IgD-negative memory B cell (primary cell): ENCODE results near the gene TSBP1. TPM values are rescaled to one million over a fixed set of nuclear protein-coding genes. Genes with fewer than 3 reads are reported as not detected.
"Not testable (repeated sequence)": the region's sequence is repeated elsewhere in the genome, so short reads cannot be mapped to it uniquely, and the experiment has no call there.

Experiments
- H3K27ac Mint-ChIP-seq, 3 donors: one replicate each; pipeline ENCODE4 v1.8.0; 2020 to 2022; ENCODE audit warnings: mild to moderate bottlenecking in 3 of 3, mixed read lengths in 3 of 3, moderate library complexity in 1 of 3
- H3K27me3 Mint-ChIP-seq: one replicate; pipeline ENCODE4 v1.8.0; 2021; ENCODE audit warnings: mixed read lengths
- H3K36me3 Mint-ChIP-seq: one replicate; pipeline ENCODE4 v1.8.0; 2020; ENCODE audit warnings: mild to moderate bottlenecking, mixed read lengths
- H3K4me1 Mint-ChIP-seq, 3 donors: one replicate each; pipeline ENCODE4 v1.8.0; 2020 to 2022; ENCODE audit warnings: mixed read lengths in 3 of 3, mild to moderate bottlenecking in 1 of 3
- H3K4me3 Mint-ChIP-seq, 4 donors: one replicate each; pipeline ENCODE4 v1.8.0; 2020 to 2022; ENCODE audit warnings: mild to moderate bottlenecking in 4 of 4, mixed read lengths in 4 of 4, moderate library complexity in 3 of 4
- H3K9me3 Mint-ChIP-seq, 3 donors: one replicate each; pipeline ENCODE4 v1.8.0; 2020 to 2021; ENCODE audit warnings: mixed read lengths in 3 of 3, mild to moderate bottlenecking in 1 of 3
- polyA plus RNA-seq: library from polyadenylated mRNA; unstranded; fragments of 300-500 nt; fragmentation: Illumina TruSeq; gene quantifications from one replicate; pipeline ENCODE4 v1.2.3, GENCODE V29; 2021

Gene TSBP1
- polyA plus RNA-seq, 1 donor from 2014 or later = 0.13 TPM

DNA sequence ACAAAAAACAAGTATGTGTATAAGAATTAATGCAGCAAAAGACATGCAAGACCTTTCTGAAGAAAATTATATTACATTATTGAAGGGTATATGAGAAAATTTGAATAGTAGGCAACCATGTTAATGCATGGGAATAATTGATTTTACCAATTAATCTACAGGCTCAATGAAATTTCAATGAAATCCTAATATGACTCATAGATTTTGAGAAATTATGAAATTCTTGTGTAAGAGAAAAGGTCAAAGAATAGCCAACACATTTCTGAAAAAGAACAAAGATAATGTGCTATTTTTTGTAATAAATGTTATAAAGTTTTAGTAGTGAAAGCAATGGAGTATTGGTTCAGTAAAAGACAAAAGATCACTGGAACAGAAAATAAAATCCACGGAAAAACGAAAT lies 18.4 kb downstream of the TSBP1 start:
- Mint-ChIP-seq H3K9me3 (no peaks in the 10 kb centered on the region), H3K4me1 (peaks cover 0 to 10% (median 5%) of the 10 kb centered on the region in 3 donors), H3K4me3 (no peak overlapping the region), H3K27ac (no peak overlapping the region), H3K36me3 (peaks cover 6% of the 10 kb centered on the region), H3K27me3 (no peaks in the 10 kb centered on the region)

DNA sequence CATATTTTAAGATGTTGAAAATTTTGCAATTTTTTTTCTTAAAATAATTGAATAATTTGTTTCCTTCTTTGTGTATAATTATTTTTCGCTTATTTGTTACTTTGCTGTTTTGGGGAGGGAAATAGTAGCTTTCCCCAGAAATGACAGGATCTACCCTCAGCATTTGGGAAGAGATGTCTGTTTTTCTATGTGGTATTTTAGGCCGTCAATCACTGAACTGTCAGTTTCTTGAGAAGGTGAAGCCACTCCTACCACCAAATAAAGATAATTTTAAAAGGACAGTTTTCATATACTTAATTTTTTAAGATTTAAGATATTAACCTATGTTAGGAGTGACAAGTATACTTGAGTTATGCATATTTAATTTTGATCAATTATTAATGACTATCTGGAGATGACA lies 31.5 kb downstream of the TSBP1 start:
- no peaks in the 10 kb centered on the region for H3K27me3 Mint-ChIP-seq
- H3K27ac Mint-ChIP-seq = no peak overlapping the region
- H3K9me3 Mint-ChIP-seq = peaks cover 0 to 1% (median 0%) of the 10 kb centered on the region in 3 donors
- H3K4me3 Mint-ChIP-seq = no peak overlapping the region
- H3K4me1 Mint-ChIP-seq = peaks cover 26 to 43% (median 34%) of the 10 kb centered on the region in 3 donors
- H3K36me3 Mint-ChIP-seq = peaks cover 5% of the 10 kb centered on the region

DNA sequence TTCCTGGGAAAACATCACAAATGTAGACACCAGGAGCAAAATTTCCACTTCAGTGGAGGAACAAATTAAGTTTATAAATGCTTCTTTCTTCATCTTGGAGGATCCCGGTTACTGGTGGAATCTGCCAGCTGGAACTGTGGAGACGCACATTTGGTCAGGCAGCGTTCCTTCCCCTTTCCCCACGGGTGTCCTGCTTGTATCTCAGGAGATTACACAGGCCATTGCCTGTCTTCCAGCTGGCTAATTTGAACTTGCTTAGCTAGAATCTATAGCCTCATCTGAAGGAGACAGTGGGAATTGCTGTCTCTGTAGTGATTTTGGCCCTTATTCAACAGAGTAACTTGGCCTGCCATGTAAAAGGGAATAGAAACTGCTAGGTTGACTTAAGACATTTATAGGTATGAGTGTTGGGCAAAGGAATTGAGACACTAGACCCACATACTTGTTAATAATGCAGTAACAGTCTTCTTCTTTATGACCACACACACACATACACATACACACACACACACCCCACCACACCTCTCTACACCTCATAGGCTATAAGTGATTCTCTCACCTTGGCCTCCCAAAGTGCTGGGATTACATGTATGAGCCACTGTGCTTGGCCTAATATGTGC lies 34.4 kb downstream of the TSBP1 start:
- H3K4me1 Mint-ChIP-seq = peaks cover 27 to 29% (median 28%) of the 10 kb centered on the region in 3 donors
- H3K27me3 Mint-ChIP-seq = no peaks in the 10 kb centered on the region
- peaks cover 1% of the 10 kb centered on the region for H3K36me3 Mint-ChIP-seq
- H3K4me3 Mint-ChIP-seq = no peak overlapping the region
- no peak overlapping the region for H3K27ac Mint-ChIP-seq
- H3K9me3 Mint-ChIP-seq = peaks cover 0 to 1% (median 0%) of the 10 kb centered on the region in 3 donors

DNA sequence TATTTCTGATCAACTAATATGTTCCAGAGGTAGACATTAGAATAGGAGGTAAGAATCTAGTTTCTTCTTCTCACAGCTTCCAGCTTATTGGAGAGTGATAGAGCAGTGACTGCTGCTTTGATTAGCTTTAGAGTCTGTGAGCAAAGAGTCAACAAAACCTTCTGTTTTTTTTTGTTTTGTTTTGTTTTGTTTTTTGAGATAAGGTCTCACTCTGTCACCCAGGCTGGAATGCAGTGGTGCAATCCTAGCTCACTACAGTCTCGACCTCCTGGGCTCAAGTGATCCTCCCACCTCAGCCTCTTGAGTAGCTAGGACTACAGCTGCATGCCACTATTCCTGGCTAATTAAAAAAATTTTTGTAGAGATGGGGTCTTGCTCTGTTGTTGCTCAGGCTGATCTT lies 39.3 kb downstream of the TSBP1 start:
- H3K36me3 Mint-ChIP-seq = peaks cover 1% of the 10 kb centered on the region
- H3K9me3 Mint-ChIP-seq = peaks cover 0 to 1% (median 0%) of the 10 kb centered on the region in 3 donors
- H3K27me3 Mint-ChIP-seq = no peaks in the 10 kb centered on the region
- H3K27ac Mint-ChIP-seq = no peak overlapping the region
- peaks cover 21 to 29% (median 29%) of the 10 kb centered on the region in 3 donors for H3K4me1 Mint-ChIP-seq
- H3K4me3 Mint-ChIP-seq = no peak overlapping the region

DNA sequence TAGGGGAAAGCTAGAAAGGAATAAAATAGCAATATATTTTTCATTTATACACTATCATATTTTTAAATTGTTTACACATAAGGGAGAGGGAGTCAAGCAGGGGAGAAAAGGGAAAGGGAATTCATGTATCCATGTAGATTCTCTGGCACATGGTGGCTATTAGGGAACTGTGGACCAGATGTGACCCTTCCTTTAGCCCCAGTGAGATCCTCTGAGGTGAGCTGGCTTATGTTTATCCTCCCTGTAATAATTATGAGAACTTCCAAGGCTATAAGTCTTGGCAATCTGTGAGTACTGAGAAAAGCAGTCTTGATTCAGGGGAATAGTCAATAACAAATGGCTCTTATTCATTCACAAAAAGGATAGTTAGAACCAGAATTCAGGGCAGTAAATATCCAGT lies 42.6 kb downstream of the TSBP1 start:
- Mint-ChIP-seq H3K4me1 (peaks cover 27 to 31% (median 30%) of the 10 kb centered on the region in 3 donors), H3K27me3 (no peaks in the 10 kb centered on the region), H3K9me3 (peaks cover 0 to under 1% (median 0%) of the 10 kb centered on the region in 3 donors), H3K4me3 (no peak overlapping the region), H3K36me3 (peaks cover 7% of the 10 kb centered on the region), H3K27ac (no peak overlapping the region)

DNA sequence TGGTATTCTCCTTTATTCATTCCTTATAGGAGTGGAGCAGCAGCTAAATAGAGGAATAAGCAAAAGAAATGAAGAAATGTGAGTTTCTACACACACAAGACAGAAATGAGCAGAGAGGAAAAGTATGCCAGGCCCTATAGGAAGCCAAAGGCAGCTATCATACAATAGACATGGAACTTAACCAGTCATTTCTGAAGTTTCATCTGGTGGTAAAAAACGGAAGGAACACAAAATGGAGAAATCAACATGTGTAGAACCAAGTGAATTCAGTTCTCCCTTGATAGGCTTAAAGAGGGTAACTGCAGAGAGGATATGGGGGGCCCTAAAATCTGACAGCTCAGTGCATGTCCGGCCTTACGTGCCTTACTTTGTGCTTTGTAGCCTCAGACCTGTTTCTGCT lies 44.6 kb downstream of the TSBP1 start:
- H3K27me3 Mint-ChIP-seq = no peaks in the 10 kb centered on the region
- no peaks in the 10 kb centered on the region for H3K9me3 Mint-ChIP-seq
- peaks cover 6% of the 10 kb centered on the region for H3K36me3 Mint-ChIP-seq
- H3K4me1 Mint-ChIP-seq = peaks cover 20 to 28% (median 24%) of the 10 kb centered on the region in 3 donors
- peak overlapping the region in 1 of 3 donors; percentile 49 for H3K27ac Mint-ChIP-seq
- H3K4me3 Mint-ChIP-seq = peak overlapping the region in 2 of 4 donors; percentile 12 to 35

DNA sequence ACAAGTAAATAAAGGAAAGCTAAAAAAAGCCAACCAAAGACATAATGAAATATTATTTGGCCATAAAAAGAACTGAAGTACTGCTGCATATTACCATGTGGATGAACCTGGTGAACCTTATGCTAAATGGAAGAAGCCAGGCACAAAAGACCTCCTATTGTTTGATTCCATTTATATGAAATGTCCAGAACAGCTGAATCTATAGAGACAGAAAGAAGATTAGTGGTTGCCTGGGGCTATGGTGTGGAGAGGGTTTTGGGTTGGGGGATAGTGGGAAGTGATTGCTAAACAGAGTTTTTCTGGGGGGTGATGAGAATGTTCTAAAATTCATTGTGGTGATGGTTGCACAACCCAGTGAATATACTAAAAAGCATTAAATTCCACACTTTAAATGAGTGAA lies 53.2 kb downstream of the TSBP1 start:
- no peak overlapping the region for H3K4me3 Mint-ChIP-seq
- no peaks in the 10 kb centered on the region for H3K36me3 Mint-ChIP-seq
- no peaks in the 10 kb centered on the region for H3K27me3 Mint-ChIP-seq
- H3K9me3 Mint-ChIP-seq = no peaks in the 10 kb centered on the region
- no peak overlapping the region for H3K27ac Mint-ChIP-seq
- H3K4me1 Mint-ChIP-seq = peaks cover 0 to 1% (median 0%) of the 10 kb centered on the region in 3 donors

DNA sequence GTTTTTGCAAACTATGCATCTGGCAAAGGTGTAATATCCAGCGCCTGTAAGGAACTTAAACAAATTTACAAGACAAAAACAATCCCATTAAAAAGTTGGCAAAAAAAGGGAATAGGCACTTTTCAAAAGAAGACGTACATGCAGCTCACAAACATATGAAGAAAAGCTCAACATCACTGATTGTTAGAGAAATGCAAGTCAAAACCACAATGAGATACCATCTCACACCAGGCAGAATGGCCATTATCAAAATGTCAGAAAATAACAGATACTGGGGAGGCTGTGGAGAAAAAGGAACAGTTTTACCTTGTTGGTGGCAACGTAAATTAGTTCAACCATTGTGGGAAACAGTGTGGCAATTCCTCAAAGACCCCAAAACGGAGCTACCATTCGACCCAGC lies 54.2 kb downstream of the TSBP1 start:
- H3K27me3 Mint-ChIP-seq = no peaks in the 10 kb centered on the region
- peaks cover 0 to 4% (median 1%) of the 10 kb centered on the region in 3 donors for H3K4me1 Mint-ChIP-seq
- no peaks in the 10 kb centered on the region for H3K36me3 Mint-ChIP-seq
- no peak overlapping the region for H3K4me3 Mint-ChIP-seq
- no peak overlapping the region for H3K27ac Mint-ChIP-seq
- H3K9me3 Mint-ChIP-seq = no peaks in the 10 kb centered on the region

DNA sequence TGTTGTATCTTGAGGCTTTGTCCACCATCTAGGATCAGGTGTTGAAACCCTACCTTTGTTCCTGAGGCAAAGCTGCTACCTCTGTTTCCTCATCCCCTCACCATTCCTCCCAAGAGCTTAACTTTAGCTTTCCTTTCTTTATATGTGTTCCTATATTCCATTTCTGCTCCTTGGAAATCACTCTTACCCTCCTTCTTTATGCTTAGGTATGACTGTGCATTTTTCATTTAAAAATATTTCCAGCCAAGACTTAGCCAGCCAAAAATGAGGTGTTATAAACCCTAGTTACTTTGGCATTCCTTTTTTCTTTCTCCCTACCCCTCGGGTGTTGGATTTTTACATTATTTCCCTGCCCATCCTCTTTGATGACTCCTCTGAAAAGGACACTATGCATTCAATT lies 57.7 kb downstream of the TSBP1 start:
- no peaks in the 10 kb centered on the region for H3K27me3 Mint-ChIP-seq
- no peak overlapping the region for H3K27ac Mint-ChIP-seq
- H3K4me1 Mint-ChIP-seq = peaks cover 0 to 9% (median 3%) of the 10 kb centered on the region in 3 donors
- no peaks in the 10 kb centered on the region for H3K9me3 Mint-ChIP-seq
- peaks cover 9% of the 10 kb centered on the region for H3K36me3 Mint-ChIP-seq
- H3K4me3 Mint-ChIP-seq = no peak overlapping the region

DNA sequence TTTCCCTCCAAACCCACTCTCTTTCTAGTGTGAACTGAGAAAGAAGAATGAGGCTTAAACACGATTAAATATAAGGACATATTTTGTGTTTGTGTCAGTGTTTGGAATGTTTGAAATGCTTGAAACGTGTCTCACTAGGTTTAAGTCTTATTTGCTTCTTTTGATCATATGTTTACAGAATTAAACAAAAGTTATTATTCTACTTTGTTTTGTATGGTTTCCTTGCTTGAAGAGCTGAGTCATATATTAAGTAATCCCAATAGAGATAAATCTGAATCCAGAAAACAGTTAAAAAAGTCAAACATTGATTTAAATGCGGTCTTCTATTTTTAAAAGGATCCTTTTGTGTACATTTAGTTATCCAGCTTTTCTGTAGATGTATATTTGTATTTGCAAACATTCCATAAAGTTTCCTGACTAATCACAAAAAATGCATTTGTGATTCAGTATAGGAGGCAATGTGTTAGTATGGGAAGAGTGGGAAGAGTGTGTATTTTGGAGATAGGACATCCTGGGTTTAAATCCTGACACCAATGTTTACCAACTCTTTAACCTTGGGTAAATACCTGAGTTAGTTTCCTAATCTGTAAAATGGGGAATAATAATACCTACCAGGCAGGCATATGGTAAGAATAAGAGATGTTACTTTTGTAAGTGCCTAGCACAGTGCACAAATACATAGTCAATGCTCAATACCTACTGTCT lies 72.9 kb downstream of the TSBP1 start:
- H3K36me3 Mint-ChIP-seq = peaks cover 8% of the 10 kb centered on the region
- no peak overlapping the region for H3K4me3 Mint-ChIP-seq
- H3K27me3 Mint-ChIP-seq = peaks cover 2% of the 10 kb centered on the region
- H3K9me3 Mint-ChIP-seq = no peaks in the 10 kb centered on the region
- peaks cover under 1 to 5% (median 4%) of the 10 kb centered on the region in 3 donors for H3K4me1 Mint-ChIP-seq
- H3K27ac Mint-ChIP-seq = no peak overlapping the region

DNA sequence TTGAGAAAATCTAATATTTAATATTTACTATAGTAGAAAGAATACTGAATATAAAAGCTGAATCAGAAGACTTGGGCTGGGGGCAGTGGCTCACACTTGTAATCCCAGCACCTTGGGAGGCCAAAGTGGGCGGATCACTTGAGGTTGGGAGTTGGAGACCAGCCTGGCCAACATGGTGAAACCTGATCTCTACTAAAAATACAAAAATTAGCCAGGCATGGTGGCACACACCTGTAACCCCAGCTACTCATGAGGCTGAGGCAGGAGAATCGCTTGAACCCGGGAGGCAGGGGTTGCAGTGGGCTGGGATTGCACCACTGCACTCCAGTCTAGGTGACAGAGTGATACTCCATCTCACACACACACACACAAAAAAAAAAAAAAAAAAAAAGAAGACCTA lies 76.7 kb downstream of the TSBP1 start:
- H3K27ac Mint-ChIP-seq, H3K36me3 Mint-ChIP-seq, H3K27me3 Mint-ChIP-seq, H3K4me3 Mint-ChIP-seq, H3K9me3 Mint-ChIP-seq: not testable (repeated sequence)
- peaks cover 18 to 19% (median 18%) of the 10 kb centered on the region in 3 donors for H3K4me1 Mint-ChIP-seq

DNA sequence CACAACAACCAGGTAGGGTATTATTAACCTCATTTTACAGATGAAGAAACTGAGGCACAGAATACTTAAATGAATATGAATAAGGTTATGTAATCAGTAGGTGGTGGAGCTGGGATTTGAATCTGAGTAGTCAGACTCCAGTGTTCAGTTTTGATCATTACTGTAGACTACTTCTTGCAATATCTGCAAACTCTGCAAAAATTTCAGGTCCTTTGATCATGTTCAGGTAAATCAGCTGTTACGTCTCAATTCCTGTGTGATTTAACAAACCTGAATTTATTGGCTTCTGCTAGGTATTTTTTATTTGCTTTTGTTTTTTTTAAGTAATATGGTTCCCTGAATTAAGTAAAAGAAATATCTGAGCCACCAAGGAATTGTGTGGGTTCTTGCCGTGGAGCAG lies 77.1 kb downstream of the TSBP1 start:
- H3K4me1 Mint-ChIP-seq = peaks cover 18 to 19% (median 18%) of the 10 kb centered on the region in 3 donors
- H3K4me3 Mint-ChIP-seq = no peak overlapping the region
- H3K9me3 Mint-ChIP-seq = no peaks in the 10 kb centered on the region
- H3K36me3 Mint-ChIP-seq = peaks cover 3% of the 10 kb centered on the region
- no peak overlapping the region for H3K27ac Mint-ChIP-seq
- H3K27me3 Mint-ChIP-seq = peaks cover 2% of the 10 kb centered on the region

DNA sequence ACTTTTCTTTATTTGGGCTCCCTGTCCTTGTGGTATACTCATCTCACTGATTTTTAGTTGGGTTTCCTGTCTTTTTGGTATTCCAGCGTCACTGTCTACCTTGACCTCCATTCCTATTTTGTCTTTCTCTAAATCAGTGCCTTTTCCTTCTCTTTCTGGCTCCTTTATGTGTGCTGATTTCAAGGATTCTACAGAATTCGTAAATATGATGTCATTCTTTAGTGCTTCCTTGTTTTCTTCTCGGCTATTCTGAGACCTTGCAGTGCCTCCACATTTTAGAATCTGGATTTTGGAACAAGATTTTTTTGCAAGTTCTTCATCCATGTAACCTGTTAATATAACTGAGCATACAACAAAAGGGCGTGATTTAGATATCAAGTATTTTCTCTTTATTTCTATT lies 78.0 kb downstream of the TSBP1 start:
- Mint-ChIP-seq H3K4me3 (no peak overlapping the region), H3K4me1 (peaks cover 18 to 21% (median 19%) of the 10 kb centered on the region in 3 donors), H3K36me3 (no peaks in the 10 kb centered on the region), H3K27ac (peak overlapping the region in 1 of 3 donors; percentile 62), H3K27me3 (peaks cover 2% of the 10 kb centered on the region), H3K9me3 (no peaks in the 10 kb centered on the region)

DNA sequence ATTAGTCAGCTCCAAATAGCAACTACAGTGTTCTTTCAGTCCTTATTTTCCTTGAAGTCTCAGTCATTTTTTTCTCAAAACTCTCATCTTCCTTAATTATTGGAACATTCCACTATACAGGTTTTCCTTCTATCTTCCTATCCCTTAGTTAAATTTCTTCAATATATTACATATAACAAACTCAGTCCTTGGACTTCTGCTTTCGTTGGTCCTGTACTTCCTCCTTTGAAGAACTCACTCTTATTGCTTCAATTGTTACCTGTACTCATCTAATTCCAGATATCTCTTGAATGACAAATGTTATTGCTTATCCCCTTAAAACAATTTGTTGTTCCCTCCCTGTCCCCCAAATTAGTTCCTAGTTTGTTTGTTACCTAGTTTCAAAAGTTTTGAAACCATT lies 80.2 kb downstream of the TSBP1 start:
- Mint-ChIP-seq H3K27me3 (peaks cover 2% of the 10 kb centered on the region), H3K36me3 (no peaks in the 10 kb centered on the region), H3K4me1 (peaks cover 20 to 23% (median 23%) of the 10 kb centered on the region in 3 donors), H3K27ac (peak overlapping the region in 2 of 3 donors; percentile 47 to 50), H3K9me3 (no peaks in the 10 kb centered on the region), H3K4me3 (peak overlapping the region in 1 of 4 donors; percentile 72)

DNA sequence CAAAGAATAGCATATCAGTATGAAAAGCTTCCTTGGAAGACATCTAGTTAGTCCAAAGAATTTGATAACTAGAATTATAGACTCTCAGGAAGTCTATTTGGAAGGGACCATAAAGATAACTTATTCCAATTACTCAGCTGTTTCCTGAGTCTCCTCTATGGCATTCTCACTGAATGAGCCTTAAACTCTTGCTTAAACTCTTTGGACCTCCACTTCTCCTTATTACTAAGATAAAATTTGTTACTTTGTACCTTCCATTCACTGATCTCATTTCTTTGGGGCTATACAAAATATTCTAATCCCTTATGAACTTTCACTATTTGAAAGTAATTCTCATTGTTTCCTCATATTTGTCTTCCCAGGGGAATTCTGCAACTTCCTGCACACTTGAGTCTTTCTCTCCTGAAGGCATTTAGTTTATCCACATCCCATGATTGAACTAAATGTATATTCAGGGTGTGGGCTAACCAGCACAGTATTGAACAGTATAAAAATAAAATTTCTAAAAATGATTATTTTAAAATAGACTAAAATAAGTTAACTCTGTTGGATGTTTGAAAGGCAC lies 80.7 kb downstream of the TSBP1 start:
- Mint-ChIP-seq H3K36me3 (no peaks in the 10 kb centered on the region), H3K4me1 (peaks cover 20 to 23% (median 23%) of the 10 kb centered on the region in 3 donors), H3K27me3 (peaks cover 2% of the 10 kb centered on the region), H3K9me3 (no peaks in the 10 kb centered on the region), H3K27ac (peak overlapping the region in 1 of 3 donors; percentile 47), H3K4me3 (peak overlapping the region in 1 of 4 donors; percentile 19)
